CD4-positive, alpha-beta T cell treated with Interleukin-21 for 1 hour (primary cell): Measurements from ENCODE around the gene KLF16.
"Not testable (repeated sequence)": the region's sequence is repeated elsewhere in the genome, so short reads cannot be mapped to it uniquely, and the experiment has no call there.

Experiments
- DNase-seq: peaks from one replicate; pipeline ENCODE4 v3.0.0-alpha.2; 2020

The KLF16 gene

DNA sequence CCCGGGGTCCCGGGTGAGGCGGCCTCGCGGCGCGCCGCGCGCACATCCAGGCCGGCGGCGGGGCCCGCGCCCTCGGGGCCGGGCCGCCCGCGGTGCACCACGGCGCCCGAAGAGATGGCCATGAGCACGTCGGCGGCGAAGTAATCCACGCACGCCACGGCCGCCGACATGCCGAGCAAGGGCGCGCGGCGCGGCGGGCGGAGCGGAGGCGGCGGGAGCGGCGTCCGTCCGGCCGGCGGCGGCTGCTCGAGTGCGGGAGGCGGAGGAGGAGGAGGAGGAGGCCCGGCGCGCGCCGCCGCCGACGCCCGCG lies at the start of gene KLF16:
Gene KLF16 (minus strand): TSS at position 252 of the 310 bp plus-strand sequence. CDS start 82 bp downstream, at position 170.
- no peak for DNase-seq

DNA sequence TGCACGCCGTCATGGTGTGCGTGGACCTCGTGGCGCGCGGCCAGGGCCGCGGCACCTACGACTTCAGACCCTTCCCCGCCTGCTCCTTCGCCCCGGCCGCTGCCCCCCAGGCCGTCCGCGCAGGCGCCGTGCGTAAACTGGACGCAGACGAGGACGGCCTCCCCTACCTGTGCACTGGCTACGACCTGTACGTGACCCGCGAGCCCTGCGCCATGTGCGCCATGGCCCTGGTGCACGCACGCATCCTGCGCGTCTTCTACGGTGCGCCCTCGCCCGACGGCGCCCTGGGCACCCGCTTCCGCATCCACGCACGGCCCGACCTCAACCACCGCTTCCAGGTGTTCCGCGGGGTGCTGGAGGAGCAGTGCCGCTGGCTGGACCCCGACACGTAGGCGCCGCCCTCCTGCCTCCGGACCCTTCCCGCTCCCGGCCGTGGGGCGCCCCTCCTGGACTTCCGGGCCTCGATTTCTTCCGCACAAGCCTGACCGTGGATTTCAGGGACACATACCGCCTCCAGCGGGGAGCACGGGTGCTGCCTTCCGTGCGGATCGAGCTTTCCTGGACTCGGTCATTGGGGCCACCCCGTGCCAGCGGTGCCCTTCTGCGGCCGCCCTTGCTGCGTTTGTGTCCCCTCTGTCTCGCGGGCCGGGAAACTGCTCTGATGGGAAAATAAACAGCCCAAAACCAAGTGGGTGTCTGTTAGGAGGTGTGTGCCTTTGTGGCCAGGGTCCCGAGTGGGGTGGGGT lies 49.6 kb upstream of the KLF16 start:
- DNase-seq = no peak

DNA sequence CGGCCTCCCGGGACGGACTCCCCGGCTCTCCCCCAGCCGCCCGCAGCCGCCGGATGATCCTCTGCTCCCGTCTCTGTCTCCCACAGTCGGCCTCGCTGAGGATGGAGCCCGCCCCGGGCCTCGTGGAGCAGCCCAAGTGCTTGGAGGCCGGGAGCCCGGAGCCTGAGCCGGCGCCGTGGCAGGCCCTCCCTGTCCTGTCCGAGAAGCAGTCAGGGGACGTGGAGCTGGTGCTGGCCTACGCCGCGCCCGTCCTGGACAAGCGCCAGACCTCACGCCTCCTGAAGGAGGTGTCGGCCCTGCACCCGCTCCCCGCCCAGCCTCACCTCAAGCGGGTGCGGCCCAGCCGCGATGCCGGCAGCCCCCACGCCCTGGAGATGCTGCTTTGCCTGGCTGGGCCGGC lies 48.6 kb upstream of the KLF16 start:
- no peak for DNase-seq

DNA sequence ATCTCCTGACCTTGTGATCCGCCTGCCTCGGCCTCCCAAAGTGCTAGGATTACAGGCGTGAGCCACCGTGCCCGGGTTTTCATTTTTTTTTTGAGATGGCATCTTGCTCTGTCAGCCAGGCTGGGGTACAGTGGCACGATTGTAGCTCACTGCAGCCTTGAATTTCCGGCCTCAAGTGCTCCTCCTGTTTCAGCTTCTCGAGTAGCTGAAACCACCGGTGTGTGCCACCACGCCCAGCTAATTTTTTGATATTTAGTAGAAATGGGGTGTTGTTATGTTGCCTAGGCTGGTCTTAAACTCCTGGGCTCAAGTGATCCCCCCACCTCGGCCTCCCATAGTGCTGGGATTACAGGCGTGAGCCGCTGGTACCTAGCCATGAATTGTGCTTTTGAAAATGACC lies 47.7 kb upstream of the KLF16 start:
- DNase-seq = no peak

DNA sequence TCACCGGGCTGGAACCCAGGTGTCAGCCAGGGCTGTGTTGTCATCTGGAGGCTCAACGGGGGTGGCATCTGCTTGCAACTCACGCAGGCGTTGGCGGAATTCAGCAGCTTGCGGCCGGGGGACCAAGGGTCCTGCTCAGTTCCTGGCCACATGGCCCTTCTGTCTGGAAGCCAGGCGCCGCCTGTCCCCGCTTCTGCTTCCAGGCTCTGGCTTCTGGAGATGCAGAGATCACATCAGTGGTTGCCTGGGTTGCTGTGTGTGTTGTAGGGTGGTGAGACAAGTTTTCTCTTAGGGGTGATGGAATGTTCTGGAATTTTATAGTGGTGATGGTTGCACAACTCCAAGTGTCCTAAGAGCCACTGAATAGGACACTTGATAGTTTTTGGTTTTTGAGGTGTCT lies 46.8 kb upstream of the KLF16 start:
- no peak for DNase-seq

DNA sequence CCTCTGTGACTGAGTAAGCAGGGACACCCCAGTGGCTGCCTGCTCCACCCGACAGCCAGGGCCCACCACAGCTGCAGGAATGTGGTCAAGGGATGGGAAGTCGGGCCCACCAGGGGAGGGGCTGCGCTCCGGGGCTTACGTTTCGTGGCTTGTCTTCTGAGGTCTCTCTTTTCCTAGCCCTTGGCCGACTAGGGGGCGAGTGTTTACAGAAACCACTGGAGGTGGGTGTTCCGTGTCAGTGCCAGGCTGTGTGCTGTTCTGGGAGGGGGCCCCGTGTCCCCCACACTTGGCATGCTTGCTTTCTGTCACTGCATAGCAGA lies 46.3 kb upstream of the KLF16 start:
- DNase-seq = no peak

DNA sequence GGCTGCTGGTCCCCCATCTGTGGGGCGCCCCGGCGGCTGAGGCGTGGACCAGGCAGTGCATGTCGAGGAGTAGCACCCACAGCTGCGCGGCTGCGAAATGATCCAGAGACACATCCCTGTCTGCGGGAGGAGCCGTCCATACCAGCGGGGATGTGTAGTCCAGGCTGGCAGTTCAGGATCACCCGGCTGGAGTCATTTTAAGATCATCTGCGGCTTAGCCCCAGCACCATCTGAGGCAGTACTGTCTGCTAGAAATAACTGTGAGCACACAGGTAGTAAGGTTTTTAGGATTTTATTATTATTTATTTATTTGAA lies 44.9 kb upstream of the KLF16 start:
- no peak for DNase-seq

DNA sequence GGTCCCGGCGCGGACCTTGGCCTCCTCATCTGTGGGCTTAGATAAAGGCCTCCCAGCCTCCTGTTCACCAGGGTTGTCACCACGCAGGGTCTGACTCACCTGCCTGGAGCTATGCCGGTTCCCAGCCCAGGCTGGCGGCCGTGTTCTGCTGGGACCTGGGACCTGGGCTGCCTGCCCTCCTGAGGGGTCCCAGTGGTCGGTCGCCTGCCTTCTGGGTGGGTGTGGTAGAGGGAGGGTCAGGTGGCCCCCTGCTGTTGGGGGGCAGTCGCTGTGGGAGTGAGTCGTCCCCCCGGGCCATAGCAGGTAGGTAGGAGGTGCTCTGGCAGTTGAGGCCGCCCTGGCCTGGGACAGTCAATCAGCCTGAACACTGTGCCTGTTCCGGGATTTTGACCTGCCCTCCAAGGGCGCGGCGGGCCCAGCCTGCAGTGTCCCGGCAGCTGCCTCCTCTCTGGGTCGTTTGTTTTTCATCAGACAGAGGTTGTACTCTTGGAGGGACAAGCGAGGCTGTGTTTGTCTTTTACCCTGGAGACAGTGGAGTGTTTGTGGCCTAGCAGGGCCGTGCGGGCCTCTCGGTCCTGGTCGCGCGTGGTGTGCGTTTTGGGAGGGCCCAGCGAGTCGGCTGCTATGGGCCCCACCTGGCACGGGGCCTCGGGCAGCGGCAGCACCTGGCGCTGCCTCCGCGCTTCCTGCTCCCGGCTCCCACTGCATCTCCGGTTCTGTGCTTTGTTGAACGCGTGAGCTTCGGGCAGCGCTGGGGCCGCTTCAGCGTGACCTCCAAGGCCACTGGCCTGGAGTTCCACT lies 44.4 kb upstream of the KLF16 start:
- no peak for DNase-seq

DNA sequence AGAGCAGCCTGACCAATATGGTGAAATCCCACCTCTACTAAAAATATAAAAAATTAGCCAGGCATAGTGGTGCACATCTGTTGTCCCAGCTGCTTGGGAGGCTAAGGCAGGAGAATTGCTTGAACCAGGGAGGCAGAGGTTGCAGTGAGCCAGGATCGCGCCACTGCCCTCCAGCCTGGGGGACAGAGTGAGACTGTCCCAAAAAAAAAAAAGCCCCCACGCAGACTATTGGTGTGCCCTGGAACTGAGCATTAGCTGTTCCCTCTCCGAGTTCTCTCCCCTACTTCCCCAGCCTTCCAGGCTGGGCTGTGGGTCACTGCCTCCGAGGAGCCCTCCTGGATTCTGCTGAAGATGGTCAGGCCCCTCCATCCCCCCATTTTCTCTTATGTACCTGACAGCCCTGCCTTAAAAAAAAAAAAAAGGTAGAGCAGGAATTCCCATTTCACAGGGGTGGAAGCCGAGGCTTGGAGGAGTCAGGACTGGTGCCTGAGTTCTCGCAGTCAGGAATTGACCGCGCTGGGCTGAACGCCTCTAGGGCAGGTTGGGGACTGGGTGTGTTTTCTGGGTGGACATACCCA lies 43.7 kb upstream of the KLF16 start:
- DNase-seq = no peak

DNA sequence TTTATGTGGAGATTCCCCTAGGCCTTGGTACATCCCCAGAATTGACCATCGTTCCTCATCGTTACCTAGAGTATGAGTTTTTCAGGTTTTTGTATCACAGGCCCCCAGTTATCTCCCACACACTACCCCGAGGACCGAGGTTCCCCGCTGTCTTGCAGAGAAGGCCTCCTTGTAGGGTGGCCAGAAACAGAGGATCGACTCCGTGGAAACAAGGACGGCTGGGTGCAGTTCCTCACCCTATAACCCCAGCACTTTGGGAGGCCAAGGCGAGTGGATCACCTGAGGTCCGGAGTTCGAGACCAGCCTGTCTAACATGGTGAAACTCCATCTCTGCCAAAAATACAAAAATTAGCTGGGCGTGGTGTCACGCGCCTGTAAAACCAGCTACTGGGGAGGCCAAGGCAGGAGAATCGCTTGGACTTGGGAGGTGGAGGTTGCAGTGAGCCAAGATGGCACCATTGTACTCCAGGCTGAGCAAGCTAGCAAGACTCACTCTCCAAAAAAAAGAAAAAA lies 42.5 kb upstream of the KLF16 start:
- no peak for DNase-seq

DNA sequence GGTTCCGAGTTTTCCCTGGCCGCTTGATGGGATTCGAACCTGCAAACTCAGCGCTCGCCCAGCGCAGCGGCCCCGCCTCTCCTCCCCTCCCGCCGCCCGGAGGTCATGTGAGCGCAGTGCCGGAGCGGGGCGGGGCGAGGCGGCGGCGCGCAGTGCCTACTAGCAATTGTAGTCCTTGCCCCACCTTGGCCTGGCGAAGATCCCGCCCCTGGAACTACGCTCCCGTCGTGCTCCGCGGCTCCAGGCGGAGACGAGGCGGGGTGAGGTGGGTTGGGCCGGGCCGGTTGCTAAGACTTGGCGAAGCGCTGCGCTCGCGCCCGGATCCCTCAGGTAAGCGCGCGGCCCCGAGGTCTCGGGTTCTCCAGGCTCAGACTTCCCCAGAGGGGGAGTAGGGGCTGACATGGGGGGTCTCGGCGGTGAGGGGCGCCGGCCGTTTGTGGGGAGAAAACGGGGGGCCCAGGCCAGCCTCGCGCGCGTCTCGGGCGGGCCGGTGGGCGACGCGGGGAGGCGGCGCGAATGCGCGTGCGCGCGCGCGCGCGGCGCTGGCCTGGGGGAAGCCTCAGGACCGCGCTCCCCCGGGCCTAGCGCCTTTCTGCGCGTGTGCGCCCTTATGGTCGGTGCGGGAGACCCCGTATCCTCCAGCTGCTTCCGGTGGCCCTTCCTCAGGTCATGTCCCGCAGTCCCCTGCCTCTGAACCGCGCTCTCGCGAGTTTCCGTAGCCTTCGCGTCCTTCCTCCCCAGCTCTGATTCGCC lies 41.9 kb upstream of the KLF16 start, which contains the start of the genes ADAT3 and SCAMP4:
Gene ADAT3 (plus strand): TSS at position 290 of the 753 bp plus-strand sequence. CDS start 6,649 bp downstream, outside the sequence.
Gene SCAMP4 (plus strand): TSS at position 290 of the 753 bp plus-strand sequence. CDS start 9,621 bp downstream, outside the sequence.
- DNase-seq = peak; percentile 99

DNA sequence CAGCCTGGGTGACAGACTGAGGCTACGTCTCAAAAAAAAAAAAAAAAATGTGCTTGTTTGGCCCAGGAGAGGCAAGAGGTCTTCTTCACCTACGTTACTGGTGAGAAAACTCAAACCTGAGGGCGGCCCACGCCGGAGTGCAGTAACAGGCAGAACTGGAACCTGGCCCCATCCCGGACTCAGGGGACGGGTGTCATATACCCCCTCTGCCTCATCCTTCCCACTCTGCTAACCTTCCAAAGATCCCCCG lies 41.4 kb upstream of the KLF16 start:
- no peak for DNase-seq

DNA sequence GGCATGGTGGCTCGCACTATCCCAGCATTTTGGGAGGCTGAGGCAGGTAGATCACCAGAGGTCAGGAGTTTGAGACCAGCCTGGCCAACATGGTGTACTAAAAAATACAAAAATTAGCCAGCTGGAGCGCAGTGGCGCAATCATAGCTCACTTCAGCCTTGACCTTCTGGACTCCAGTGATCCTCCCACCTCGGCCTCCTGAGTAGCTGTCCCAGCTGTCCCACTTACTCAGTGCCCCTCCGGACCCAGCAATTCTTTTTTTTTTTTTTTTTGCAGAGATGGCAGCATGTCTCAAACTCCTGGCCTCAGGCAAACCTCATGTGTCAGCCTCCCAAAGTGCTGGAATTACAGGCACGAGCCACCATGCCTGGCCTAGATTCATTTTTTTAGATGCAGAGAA lies 39.5 kb upstream of the KLF16 start:
- DNase-seq = no peak

DNA sequence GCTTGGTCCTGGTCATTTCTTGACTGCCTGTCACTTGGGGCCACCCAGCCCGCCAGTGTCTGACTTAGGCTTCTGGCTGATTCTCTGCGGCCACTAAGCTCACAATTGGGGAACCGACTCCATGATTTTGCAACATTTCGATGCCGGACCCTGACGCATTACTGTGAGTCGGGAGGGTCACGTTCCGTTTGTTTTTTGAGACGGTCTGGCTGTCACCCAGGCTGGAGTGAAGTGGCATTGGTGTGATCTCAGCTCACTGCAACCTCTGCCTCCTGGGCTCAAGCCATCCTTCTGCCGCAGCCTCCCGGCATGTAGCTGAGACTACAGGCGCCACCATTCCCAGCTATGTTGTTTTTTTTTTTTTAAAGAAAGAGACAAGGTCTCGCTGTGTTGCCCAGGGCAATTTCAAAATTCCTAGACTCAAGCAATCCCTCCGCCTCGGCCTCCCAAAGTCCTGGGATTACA lies 38.6 kb upstream of the KLF16 start:
- no peak for DNase-seq

DNA sequence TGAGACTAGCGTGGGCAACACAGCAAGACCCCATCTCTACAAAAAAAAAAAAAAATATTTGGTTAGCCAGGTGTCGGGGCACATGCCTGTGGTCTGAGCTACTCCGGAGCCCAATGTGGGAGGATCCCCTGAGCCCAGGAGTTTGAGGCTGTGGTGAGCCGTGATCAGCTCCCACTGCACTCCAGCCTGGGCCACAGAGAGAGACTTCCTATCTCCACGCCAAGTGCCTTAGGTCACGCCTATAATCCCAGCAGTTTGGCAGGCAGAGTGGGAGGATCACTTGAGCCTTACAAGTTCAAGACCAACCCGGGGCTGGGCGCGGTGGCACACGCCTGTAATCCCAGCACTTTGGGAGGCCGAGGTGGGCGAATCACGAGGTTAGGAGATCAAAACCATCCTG lies 33.1 kb upstream of the KLF16 start:
- DNase-seq = no peak

DNA sequence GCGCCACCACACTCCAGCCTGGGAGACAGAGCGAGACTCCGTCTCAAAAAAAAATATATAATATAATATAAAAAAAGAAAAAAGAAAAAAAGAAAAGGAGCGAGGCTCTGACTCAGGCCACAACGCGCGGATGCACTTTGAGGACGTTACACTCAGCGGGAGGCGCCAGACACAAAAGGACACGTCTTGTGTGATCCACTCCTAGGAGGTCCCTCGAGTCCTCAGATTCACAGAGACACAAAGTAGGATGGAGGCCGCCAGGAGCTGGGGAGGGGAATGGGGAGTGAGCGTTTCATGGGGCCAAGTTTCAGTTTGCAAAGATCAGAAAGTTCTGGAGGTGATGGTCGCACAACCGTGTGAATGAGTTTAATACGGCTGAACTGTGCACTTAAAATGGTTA lies 30.4 kb upstream of the KLF16 start:
- DNase-seq = no peak

DNA sequence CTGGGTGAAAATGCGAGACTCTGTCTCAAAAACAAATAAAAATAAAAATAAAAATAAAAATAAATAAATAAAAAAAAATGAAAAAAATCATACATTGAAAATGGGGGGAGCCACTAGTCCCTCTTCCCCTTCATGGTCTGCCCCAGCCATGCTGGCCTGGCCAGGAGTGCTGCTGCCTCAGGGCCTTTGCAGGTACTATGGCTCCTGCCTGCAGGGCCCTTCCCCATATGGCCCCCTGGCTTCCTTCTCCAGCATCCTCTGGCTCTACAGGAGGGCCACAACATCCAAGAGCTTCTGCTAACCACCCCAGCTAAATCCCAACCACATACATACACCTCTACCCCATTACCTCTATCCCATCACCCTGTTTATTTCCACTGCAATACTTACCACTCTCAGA lies 26.5 kb upstream of the KLF16 start:
- no peak for DNase-seq

DNA sequence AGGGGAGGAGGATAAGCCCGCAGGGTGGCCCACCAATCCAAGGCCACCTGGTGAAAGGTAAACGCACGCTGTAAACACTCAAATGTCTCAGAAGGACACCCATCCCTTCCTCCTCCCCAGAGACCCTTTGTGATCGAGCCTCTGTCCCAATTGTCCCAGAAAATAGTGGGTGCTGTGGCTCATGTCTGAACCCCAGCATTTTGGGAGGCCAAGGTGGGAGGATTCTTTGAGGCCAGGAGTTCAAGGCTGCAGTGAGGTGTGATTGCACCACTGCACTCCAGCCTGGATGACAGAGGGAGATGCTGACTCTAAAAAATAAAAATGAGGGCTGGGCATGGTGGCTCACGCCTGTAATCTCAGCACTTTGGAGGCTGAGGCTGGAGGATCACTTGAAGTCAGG lies 25.0 kb upstream of the KLF16 start:
- no peak for DNase-seq

DNA sequence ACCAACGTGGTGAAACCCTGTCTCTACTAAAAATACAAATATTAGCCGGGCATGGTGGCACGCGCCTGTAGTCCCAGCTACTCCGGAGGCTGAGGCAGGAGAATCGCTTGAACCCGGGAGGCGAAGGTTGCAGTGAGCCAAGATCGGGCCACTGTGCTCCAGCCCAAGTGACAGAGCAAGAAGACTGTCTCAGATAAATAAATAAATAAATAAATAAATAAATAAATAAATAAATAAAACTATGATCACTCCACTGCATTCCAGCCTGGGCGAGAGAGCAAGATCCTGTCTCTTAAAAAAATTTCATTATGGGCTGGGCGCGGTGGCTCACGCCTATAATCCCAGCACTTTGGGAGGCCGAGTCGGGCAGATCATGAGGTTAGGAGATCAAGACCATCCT lies 23.0 kb upstream of the KLF16 start:
- DNase-seq = not testable (repeated sequence)

DNA sequence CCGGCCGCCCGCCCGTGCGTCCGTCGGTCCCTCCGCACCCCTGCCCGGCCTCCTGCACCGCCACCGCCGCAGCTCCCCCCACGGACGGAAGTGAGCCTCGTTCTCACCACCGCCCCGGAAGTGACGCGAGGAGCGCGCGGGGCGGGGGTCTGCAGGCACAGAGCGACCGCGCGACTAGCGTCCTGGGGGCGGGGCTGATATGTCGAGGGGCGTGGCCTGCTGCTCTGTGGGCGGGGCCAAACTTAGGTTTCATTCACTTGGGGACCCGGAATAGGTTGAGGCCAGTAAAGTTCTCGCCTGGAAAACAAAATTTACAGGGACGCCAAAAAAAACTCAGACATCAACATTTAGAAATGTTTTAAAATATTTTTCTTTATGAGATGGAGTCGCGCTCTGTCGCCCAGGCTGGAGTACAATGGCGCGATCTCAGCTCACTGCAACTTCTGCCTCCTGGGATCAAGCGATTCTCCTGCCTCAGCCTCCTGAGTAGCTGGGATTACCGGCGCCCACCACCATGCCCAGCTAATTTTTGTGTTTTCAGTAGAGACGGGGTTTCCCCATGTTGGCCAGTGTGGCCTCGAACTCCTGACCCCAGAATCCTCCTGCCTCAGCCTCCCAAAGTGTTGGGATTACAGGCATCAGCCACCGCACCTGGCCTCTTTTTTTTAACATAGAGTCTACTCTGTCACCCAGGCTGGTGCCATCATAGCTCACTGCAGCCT lies 22.2 kb upstream of the KLF16 start, which contains the start of gene ABHD17A:
Gene ABHD17A (minus strand): TSS at position 99 of the 722 bp plus-strand sequence. CDS start 3,930 bp downstream, outside the sequence.
- DNase-seq = peak; percentile 95

DNA sequence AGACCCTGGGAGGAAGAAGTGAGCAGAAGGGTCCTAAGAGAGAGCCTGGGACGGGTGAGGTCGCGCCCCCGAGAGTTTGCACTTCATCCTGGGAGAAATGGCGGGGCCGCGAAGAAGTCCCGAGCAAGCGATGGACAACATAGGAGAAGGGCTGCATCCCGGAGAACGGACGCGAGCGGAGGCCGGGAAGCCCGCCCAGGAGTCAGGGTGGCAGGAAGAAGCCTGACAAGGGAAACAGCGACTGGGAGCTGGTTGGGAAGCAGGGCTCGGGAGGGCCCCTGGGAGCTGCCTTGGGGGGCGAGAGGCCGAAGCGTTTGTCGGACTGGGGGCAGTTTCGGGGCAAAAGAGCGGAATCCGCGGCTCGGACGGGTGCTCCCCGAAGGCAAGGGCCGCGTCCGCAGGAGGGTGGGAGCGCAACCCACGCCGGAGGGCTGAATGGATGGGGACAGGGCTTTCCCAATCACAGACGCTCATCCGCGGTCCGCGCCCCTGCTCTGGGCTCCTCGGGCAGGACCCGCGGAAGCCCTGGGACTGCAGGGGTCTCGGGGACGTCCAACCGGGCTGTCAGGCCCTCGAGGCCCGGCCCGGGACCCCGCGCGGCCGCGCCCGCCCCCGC lies 21.4 kb upstream of the KLF16 start:
- DNase-seq = no peak

DNA sequence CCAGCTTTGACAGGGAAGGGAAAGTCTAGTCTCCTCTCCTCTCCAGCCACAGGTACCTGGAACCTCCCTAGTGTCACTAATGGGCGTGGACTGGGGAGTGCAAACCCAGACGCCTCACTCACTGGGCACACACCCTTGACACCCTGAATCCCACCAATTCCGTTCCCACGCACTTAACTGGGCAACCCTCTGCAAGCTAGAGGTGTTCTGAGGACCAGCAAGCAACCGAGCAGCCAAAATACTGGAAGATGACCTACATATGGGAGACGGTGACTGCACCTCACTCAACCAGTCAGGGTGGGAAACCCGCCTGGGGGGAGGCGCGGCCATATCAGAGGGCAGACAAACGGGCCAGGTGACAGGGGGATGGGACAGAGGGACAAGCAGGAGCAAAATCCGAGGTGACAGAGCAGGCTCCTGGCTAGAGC lies 20.9 kb upstream of the KLF16 start:
- peak; percentile 70 for DNase-seq
